RWPE2 (cell line): ENCODE results near the gene HNRNPA3.
"Not testable (repeated sequence)": the region's sequence is repeated elsewhere in the genome, so short reads cannot be mapped to it uniquely, and the experiment has no call there.

Experiments used
- ATAC-seq: fragments of 200-7000 bp; cut with Tn5 transposase; 3 replicates; pipeline ENCODE4 v1.9.1; 2021; ENCODE audit warnings: low read depth
- DNase-seq: peaks from one replicate; pipeline ENCODE4 v3.0.0-alpha.2; 2020; ENCODE audit warnings: low spot score
- H3K27ac ChIP-seq: fragments of 450-650 bp; 2 replicates; pipeline ENCODE4 v1.5.1; 2017; ENCODE audit warnings: mild to moderate bottlenecking; ENCODE audit not compliant: poor library complexity, severe bottlenecking
- H3K27me3 ChIP-seq: fragments of 250-450 bp; sonication (Bioruptor Pico); 2 replicates; pipeline ENCODE4 v1.5.1; 2021; ENCODE audit warnings: mild to moderate bottlenecking, moderate library complexity; ENCODE audit not compliant: insufficient read depth, poor library complexity, severe bottlenecking
- H3K36me3 ChIP-seq: fragments of 250-450 bp; sonication (Bioruptor Pico); 2 replicates; pipeline ENCODE4 v1.5.1; 2020; ENCODE audit warnings: low read depth, mild to moderate bottlenecking, moderate library complexity
- H3K4me1 ChIP-seq: fragments of 250-450 bp; sonication (Bioruptor Pico); 2 replicates; pipeline ENCODE4 v1.5.1; 2021; ENCODE audit warnings: mild to moderate bottlenecking, moderate library complexity; ENCODE audit not compliant: insufficient read depth, poor library complexity, severe bottlenecking
- H3K4me3 ChIP-seq: fragments of 250-450 bp; sonication (Bioruptor Pico); 2 replicates; pipeline ENCODE4 v1.5.1; 2021; ENCODE audit warnings: mild to moderate bottlenecking, moderate library complexity; ENCODE audit not compliant: severe bottlenecking
- H3K9me3 ChIP-seq: fragments of 250-450 bp; sonication (Bioruptor Pico); 2 replicates; pipeline ENCODE4 v1.5.1; 2021; ENCODE audit warnings: mild to moderate bottlenecking, moderate library complexity; ENCODE audit not compliant: severe bottlenecking
- CTCF ChIP-seq: fragments of 450-650 bp; IDR thresholded peaks from one replicate; pipeline ENCODE4 v1.5.1; 2017; ENCODE audit warnings: mild to moderate bottlenecking, moderate library complexity; ENCODE audit not compliant: poor library complexity, severe bottlenecking

HNRNPA3 gene

GRCh38 chr2:177180269-177181000 lies 32.2 kb upstream of the HNRNPA3 start:
- Histone ChIP-seq H3K27me3 (no peaks in the 10 kb centered on the region), H3K4me1 (peaks cover 3% of the 10 kb centered on the region), H3K27ac (no peak overlapping the region), H3K36me3 (no peaks in the 10 kb centered on the region), H3K4me3 (no peak overlapping the region), H3K9me3 (no peaks in the 10 kb centered on the region)
- DNase-seq (no peak), ATAC-seq (no peak)
- no peak for TF ChIP-seq CTCF

- Histone ChIP-seq H3K9me3 (no peaks in the 10 kb centered on the region), H3K36me3 (no peaks in the 10 kb centered on the region), H3K4me3 (no peak overlapping the region), H3K27me3 (no peaks in the 10 kb centered on the region), H3K4me1 (no peaks in the 10 kb centered on the region), H3K27ac (no peak overlapping the region)
- DNase-seq (no peak), ATAC-seq (no peak)
- TF ChIP-seq CTCF: no peak
These were observed 28.7 kb upstream of the HNRNPA3 start for GRCh38 chr2:177183860-177184259.

- no peaks in the 10 kb centered on the region for H3K4me1 ChIP-seq
- no peaks in the 10 kb centered on the region for H3K9me3 ChIP-seq
- no peaks in the 10 kb centered on the region for H3K36me3 ChIP-seq
- no peak for TF ChIP-seq CTCF
- H3K4me3 ChIP-seq: no peak overlapping the region
- H3K27me3 ChIP-seq: no peaks in the 10 kb centered on the region
- no peak for ATAC-seq
- H3K27ac ChIP-seq: no peak overlapping the region
- DNase-seq: no peak
These were observed 28.0 kb upstream of the HNRNPA3 start for GRCh38 chr2:177184606-177185005.

GRCh38 chr2:177186038-177186437 lies 26.6 kb upstream of the HNRNPA3 start:
- not testable (repeated sequence) for DNase-seq, H3K4me3 ChIP-seq, ATAC-seq, H3K4me1 ChIP-seq, H3K36me3 ChIP-seq, H3K9me3 ChIP-seq, H3K27ac ChIP-seq, H3K27me3 ChIP-seq

- Histone ChIP-seq H3K4me1 (peaks cover 2% of the 10 kb centered on the region), H3K36me3 (no peaks in the 10 kb centered on the region), H3K27me3 (no peaks in the 10 kb centered on the region), H3K4me3 (no peak overlapping the region), H3K9me3 (no peaks in the 10 kb centered on the region), H3K27ac (no peak overlapping the region)
- no peak for TF ChIP-seq CTCF
- no peak for DNase-seq
- ATAC-seq: 0 out of 3 replicates have a peak, but pooled peaks have one; percentile 27
These were observed 24.8 kb upstream of the HNRNPA3 start for GRCh38 chr2:177187631-177188312.
